HEK293 (cell line): ENCODE results near the gene ANO7.

Source experiments
- BCL11A ChIP-seq: fragments of 450-650 bp; formaldehyde crosslinking; IDR thresholded peaks from 2 replicates; pipeline ENCODE4 v1.5.1; 2016; ENCODE audit warnings: low read depth, missing biosample characterization, missing genetic modification characterization
- FEZF1 ChIP-seq: fragments of 450-650 bp; formaldehyde crosslinking; IDR thresholded peaks from 2 replicates; pipeline ENCODE4 v1.5.1; 2016; ENCODE audit warnings: missing biosample characterization, missing genetic modification characterization
- GLIS2 ChIP-seq: fragments of 450-650 bp; formaldehyde crosslinking; IDR thresholded peaks from 2 replicates; pipeline ENCODE4 v1.5.1; 2016; ENCODE audit warnings: missing biosample characterization, missing genetic modification characterization
- KLF7 ChIP-seq: fragments of 450-650 bp; formaldehyde crosslinking; IDR thresholded peaks from 2 replicates; pipeline ENCODE4 v1.5.1; 2016; ENCODE audit warnings: missing biosample characterization, missing genetic modification characterization, borderline replicate concordance
- KLF8 ChIP-seq: fragments of 450-650 bp; formaldehyde crosslinking; IDR thresholded peaks from 2 replicates; pipeline ENCODE4 v1.5.1; 2016; ENCODE audit warnings: missing biosample characterization, missing genetic modification characterization
- REPIN1 ChIP-seq: fragments of 450-650 bp; formaldehyde crosslinking; IDR thresholded peaks from 2 replicates; pipeline ENCODE4 v1.5.1; 2017; ENCODE audit warnings: missing biosample characterization, missing genetic modification characterization, low read depth
- SALL2 ChIP-seq: fragments of 450-650 bp; formaldehyde crosslinking; IDR thresholded peaks from 2 replicates; pipeline ENCODE4 v1.5.0; 2017; ENCODE audit warnings: missing biosample characterization, mild to moderate bottlenecking, missing genetic modification characterization, borderline replicate concordance
- YY2 ChIP-seq: fragments of 450-650 bp; formaldehyde crosslinking; IDR thresholded peaks from 2 replicates; pipeline ENCODE4 v1.5.1; 2016; ENCODE audit warnings: missing biosample characterization, missing genetic modification characterization
- ZFHX2 ChIP-seq: fragments of 450-650 bp; formaldehyde crosslinking; conservative IDR thresholded peaks from 2 replicates; pipeline ENCODE4 v1.5.1; 2016; ENCODE audit warnings: missing biosample characterization, missing genetic modification characterization
- ZFP37 ChIP-seq: fragments of 450-650 bp; formaldehyde crosslinking; IDR thresholded peaks from 2 replicates; pipeline ENCODE4 v1.5.1; 2016; ENCODE audit warnings: missing biosample characterization, missing genetic modification characterization
- ZFP41 ChIP-seq: fragments of 450-650 bp; formaldehyde crosslinking; IDR thresholded peaks from 2 replicates; pipeline ENCODE4 v1.5.1; 2016; ENCODE audit warnings: missing biosample characterization, missing genetic modification characterization, borderline replicate concordance
- ZNF157 ChIP-seq: fragments of 450-650 bp; formaldehyde crosslinking; IDR thresholded peaks from 2 replicates; pipeline ENCODE4 v1.5.1; 2016; ENCODE audit warnings: missing biosample characterization, missing genetic modification characterization
- ZNF302 ChIP-seq: fragments of 450-650 bp; formaldehyde crosslinking; IDR thresholded peaks from 2 replicates; pipeline ENCODE4 v1.5.1; 2016; ENCODE audit warnings: missing biosample characterization, missing genetic modification characterization, low read depth
- ZNF394 ChIP-seq: fragments of 450-650 bp; formaldehyde crosslinking; IDR thresholded peaks from 2 replicates; pipeline ENCODE4 v1.5.1; 2016; ENCODE audit warnings: missing biosample characterization, missing genetic modification characterization, mild to moderate bottlenecking, moderate library complexity, borderline replicate concordance
- ZNF501 ChIP-seq: fragments of 450-650 bp; formaldehyde crosslinking; IDR thresholded peaks from 2 replicates; pipeline ENCODE4 v1.5.1; 2016; ENCODE audit warnings: missing biosample characterization, missing genetic modification characterization
- ZNF521 ChIP-seq: fragments of 450-650 bp; formaldehyde crosslinking; IDR thresholded peaks from 2 replicates; pipeline ENCODE4 v1.5.1; 2017; ENCODE audit warnings: missing biosample characterization, mild to moderate bottlenecking, missing genetic modification characterization
- ZNF626 ChIP-seq: fragments of 450-650 bp; sonication (Bioruptor Pico); formaldehyde crosslinking; IDR thresholded peaks from 2 replicates; pipeline ENCODE4 v1.5.1; 2018; ENCODE audit warnings: missing biosample characterization, missing genetic modification characterization, inconsistent platforms
- ZNF658 ChIP-seq: fragments of 450-650 bp; formaldehyde crosslinking; IDR thresholded peaks from 2 replicates; pipeline ENCODE4; 2016; ENCODE audit warnings: missing biosample characterization, missing genetic modification characterization
- ZNF791 ChIP-seq: fragments of 450-650 bp; formaldehyde crosslinking; IDR thresholded peaks from 2 replicates; pipeline ENCODE4 v1.5.1; 2016; ENCODE audit warnings: missing biosample characterization, missing genetic modification characterization
- TF ChIP-seq, protein P1 (sequence below): fragments of 450-650 bp; formaldehyde crosslinking; conservative IDR thresholded peaks from 2 replicates; pipeline ENCODE4 v1.5.1; 2016; ENCODE audit warnings: low read depth, missing biosample characterization, missing genetic modification characterization
- TF ChIP-seq, protein P2 (sequence below): fragments of 450-650 bp; formaldehyde crosslinking; IDR thresholded peaks from 2 replicates; pipeline ENCODE4 v1.5.1; 2016; ENCODE audit warnings: missing biosample characterization, missing genetic modification characterization, borderline replicate concordance
- TF ChIP-seq, protein P3 (sequence below): fragments of 450-650 bp; formaldehyde crosslinking; IDR thresholded peaks from 2 replicates; pipeline ENCODE4 v1.5.1; 2016; ENCODE audit warnings: missing biosample characterization, missing genetic modification characterization
- TF ChIP-seq, protein P4 (sequence below): fragments of 450-650 bp; formaldehyde crosslinking; IDR thresholded peaks from 2 replicates; pipeline ENCODE4 v1.5.1; 2016; ENCODE audit warnings: missing biosample characterization, missing genetic modification characterization
- TF ChIP-seq, protein P5 (sequence below): fragments of 450-650 bp; formaldehyde crosslinking; IDR thresholded peaks from 2 replicates; pipeline ENCODE4 v1.5.1; 2017; ENCODE audit warnings: missing biosample characterization, missing genetic modification characterization
- TF ChIP-seq, protein P6 (sequence below): fragments of 450-650 bp; formaldehyde crosslinking; IDR thresholded peaks from 2 replicates; pipeline ENCODE4 v1.5.1; 2016; ENCODE audit warnings: missing biosample characterization, missing genetic modification characterization

Gene ANO7

DNA sequence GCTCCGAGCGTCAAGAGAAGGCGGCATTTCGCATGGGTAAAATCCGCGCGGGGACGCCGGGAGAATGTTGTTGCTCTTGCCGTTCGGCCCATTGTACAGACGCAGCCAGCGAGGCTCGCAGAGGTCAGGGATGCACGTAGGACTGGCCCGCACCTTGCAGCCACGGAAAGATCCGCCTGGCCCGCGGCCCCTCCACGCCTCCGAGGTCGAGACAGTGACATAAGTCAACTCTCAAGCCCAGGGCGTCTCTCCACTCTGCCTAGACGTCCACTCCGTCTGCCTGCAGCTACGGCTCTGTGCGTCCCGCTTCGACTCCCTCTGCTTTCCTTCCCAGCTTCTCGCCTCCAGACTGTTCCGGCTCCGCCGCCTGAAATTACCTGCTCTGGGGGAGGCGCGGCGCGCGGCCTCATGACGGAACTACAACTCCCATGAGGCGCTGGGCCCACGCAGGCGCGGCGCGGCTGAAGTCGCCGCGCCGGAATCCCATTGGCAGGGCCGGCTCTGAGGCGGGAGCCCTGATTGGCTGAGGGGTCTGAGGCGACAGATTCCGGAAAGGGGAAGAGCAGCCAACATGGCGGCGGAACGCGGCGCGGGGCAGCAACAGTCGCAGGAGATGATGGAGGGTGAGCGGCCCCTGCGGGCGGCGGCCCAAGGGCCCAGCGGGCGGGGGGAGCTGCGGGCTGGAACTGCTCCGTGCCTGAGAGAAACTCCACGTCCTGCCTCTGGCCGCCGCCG is 38.4 kb upstream of the ANO7 start, which contains the start of gene PPP1R7 (continued):
- TF ChIP-seq ZNF791 (tag by site-specific recombination) (no peak), REPIN1 (peak; percentile 90; the same call in 1 of the 2 replicates), YY2 (tag by site-specific recombination) (peak; percentile 65; the same call in 1 of the 2 replicates), ZNF626 (tag by site-specific recombination) (no peak), FEZF1 (tag by site-specific recombination) (no peak), SALL2 (tag by site-specific recombination) (no peak), ZNF501 (tag by site-specific recombination) (peak; percentile 78; the same call in 1 of the 2 replicates), ZNF302 (tag by site-specific recombination) (no peak), GLIS2 (tag by site-specific recombination) (no peak; the same call in 1 of the 2 replicates), ZFP37 (tag by site-specific recombination) (peak; percentile 80; the same call in 1 of the 2 replicates), BCL11A (tag by site-specific recombination) (peak; percentile 84), ZFP41 (tag by site-specific recombination) (no peak), ZNF658 (no peak), ZNF157 (tag by site-specific recombination) (no peak), KLF7 (tag by site-specific recombination) (0 out of 2 replicates have a peak, but pooled peaks have one; percentile 44), ZNF394 (tag by site-specific recombination) (peak; percentile 83; the same call in 1 of the 2 replicates), KLF8 (peak; percentile 34; the same call in 1 of the 2 replicates), ZFHX2 (peak; percentile 49; the same call in 1 of the 2 replicates), ZNF521 (tag by site-specific recombination) (no peak)
- TF ChIP-seq, protein P1, sequence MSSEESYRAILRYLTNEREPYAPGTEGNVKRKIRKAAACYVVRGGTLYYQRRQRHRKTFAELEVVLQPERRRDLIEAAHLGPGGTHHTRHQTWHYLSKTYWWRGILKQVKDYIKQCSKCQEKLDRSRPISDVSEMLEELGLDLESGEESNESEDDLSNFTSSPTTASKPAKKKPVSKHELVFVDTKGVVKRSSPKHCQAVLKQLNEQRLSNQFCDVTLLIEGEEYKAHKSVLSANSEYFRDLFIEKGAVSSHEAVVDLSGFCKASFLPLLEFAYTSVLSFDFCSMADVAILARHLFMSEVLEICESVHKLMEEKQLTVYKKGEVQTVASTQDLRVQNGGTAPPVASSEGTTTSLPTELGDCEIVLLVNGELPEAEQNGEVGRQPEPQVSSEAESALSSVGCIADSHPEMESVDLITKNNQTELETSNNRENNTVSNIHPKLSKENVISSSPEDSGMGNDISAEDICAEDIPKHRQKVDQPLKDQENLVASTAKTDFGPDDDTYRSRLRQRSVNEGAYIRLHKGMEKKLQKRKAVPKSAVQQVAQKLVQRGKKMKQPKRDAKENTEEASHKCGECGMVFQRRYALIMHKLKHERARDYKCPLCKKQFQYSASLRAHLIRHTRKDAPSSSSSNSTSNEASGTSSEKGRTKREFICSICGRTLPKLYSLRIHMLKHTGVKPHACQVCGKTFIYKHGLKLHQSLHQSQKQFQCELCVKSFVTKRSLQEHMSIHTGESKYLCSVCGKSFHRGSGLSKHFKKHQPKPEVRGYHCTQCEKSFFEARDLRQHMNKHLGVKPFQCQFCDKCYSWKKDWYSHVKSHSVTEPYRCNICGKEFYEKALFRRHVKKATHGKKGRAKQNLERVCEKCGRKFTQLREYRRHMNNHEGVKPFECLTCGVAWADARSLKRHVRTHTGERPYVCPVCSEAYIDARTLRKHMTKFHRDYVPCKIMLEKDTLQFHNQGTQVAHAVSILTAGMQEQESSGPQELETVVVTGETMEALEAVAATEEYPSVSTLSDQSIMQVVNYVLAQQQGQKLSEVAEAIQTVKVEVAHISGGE (tag by site-specific recombination) = no peak; the same call in 1 of the 2 replicates
- TF ChIP-seq, protein P2, sequence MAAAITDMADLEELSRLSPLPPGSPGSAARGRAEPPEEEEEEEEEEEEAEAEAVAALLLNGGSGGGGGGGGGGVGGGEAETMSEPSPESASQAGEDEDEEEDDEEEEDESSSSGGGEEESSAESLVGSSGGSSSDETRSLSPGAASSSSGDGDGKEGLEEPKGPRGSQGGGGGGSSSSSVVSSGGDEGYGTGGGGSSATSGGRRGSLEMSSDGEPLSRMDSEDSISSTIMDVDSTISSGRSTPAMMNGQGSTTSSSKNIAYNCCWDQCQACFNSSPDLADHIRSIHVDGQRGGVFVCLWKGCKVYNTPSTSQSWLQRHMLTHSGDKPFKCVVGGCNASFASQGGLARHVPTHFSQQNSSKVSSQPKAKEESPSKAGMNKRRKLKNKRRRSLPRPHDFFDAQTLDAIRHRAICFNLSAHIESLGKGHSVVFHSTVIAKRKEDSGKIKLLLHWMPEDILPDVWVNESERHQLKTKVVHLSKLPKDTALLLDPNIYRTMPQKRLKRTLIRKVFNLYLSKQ (tag by site-specific recombination) = no peak
- TF ChIP-seq, protein P3, sequence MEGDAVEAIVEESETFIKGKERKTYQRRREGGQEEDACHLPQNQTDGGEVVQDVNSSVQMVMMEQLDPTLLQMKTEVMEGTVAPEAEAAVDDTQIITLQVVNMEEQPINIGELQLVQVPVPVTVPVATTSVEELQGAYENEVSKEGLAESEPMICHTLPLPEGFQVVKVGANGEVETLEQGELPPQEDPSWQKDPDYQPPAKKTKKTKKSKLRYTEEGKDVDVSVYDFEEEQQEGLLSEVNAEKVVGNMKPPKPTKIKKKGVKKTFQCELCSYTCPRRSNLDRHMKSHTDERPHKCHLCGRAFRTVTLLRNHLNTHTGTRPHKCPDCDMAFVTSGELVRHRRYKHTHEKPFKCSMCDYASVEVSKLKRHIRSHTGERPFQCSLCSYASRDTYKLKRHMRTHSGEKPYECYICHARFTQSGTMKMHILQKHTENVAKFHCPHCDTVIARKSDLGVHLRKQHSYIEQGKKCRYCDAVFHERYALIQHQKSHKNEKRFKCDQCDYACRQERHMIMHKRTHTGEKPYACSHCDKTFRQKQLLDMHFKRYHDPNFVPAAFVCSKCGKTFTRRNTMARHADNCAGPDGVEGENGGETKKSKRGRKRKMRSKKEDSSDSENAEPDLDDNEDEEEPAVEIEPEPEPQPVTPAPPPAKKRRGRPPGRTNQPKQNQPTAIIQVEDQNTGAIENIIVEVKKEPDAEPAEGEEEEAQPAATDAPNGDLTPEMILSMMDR (tag by site-specific recombination) = peak; percentile 58
- TF ChIP-seq, protein P4, sequence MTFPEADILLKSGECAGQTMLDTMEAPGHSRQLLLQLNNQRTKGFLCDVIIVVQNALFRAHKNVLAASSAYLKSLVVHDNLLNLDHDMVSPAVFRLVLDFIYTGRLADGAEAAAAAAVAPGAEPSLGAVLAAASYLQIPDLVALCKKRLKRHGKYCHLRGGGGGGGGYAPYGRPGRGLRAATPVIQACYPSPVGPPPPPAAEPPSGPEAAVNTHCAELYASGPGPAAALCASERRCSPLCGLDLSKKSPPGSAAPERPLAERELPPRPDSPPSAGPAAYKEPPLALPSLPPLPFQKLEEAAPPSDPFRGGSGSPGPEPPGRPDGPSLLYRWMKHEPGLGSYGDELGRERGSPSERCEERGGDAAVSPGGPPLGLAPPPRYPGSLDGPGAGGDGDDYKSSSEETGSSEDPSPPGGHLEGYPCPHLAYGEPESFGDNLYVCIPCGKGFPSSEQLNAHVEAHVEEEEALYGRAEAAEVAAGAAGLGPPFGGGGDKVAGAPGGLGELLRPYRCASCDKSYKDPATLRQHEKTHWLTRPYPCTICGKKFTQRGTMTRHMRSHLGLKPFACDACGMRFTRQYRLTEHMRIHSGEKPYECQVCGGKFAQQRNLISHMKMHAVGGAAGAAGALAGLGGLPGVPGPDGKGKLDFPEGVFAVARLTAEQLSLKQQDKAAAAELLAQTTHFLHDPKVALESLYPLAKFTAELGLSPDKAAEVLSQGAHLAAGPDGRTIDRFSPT = no peak
- TF ChIP-seq, protein P5, sequence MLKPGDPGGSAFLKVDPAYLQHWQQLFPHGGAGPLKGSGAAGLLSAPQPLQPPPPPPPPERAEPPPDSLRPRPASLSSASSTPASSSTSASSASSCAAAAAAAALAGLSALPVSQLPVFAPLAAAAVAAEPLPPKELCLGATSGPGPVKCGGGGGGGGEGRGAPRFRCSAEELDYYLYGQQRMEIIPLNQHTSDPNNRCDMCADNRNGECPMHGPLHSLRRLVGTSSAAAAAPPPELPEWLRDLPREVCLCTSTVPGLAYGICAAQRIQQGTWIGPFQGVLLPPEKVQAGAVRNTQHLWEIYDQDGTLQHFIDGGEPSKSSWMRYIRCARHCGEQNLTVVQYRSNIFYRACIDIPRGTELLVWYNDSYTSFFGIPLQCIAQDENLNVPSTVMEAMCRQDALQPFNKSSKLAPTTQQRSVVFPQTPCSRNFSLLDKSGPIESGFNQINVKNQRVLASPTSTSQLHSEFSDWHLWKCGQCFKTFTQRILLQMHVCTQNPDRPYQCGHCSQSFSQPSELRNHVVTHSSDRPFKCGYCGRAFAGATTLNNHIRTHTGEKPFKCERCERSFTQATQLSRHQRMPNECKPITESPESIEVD (tag by site-specific recombination) = no peak
- TF ChIP-seq, protein P6, sequence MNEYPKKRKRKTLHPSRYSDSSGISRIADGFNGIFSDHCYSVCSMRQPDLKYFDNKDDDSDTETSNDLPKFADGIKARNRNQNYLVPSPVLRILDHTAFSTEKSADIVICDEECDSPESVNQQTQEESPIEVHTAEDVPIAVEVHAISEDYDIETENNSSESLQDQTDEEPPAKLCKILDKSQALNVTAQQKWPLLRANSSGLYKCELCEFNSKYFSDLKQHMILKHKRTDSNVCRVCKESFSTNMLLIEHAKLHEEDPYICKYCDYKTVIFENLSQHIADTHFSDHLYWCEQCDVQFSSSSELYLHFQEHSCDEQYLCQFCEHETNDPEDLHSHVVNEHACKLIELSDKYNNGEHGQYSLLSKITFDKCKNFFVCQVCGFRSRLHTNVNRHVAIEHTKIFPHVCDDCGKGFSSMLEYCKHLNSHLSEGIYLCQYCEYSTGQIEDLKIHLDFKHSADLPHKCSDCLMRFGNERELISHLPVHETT = peak; percentile 81
